GM12878 (cell line): ENCODE results near the gene IL3.

Experiments used
- BCL11A ChIP-seq: IDR thresholded peaks from 2 replicates; pipeline ENCODE4 v1.6.1; 2011; ENCODE audit warnings: low read depth, low read length
- EZH2 ChIP-seq: IDR thresholded peaks from 2 replicates; pipeline ENCODE4 v1.6.1; 2012; ENCODE audit warnings: low read depth, mild to moderate bottlenecking, control low read depth, inconsistent platforms, low read length, borderline replicate concordance; ENCODE audit not compliant: control insufficient read depth
- MAX ChIP-seq: IDR thresholded peaks from 2 replicates; pipeline ENCODE4 v1.6.1; 2012; ENCODE audit warnings: low read depth, low read length, improper control_type of control experiment
- POLR2A ChIP-seq: IDR thresholded peaks from 2 replicates; pipeline ENCODE4 v1.6.1; 2011; ENCODE audit warnings: low read depth, mild to moderate bottlenecking, low read length
- POLR2AphosphoS2 ChIP-seq: IDR thresholded peaks from 2 replicates; pipeline ENCODE4 v1.6.1; 2011; ENCODE audit warnings: low read depth, mild to moderate bottlenecking, low read length, improper control_type of control experiment, moderate library complexity
- PRDM15 ChIP-seq: fragments of 450-650 bp; formaldehyde crosslinking; IDR thresholded peaks from 2 replicates; pipeline ENCODE4 v1.4.0; 2020; ENCODE audit warnings: mild to moderate bottlenecking, moderate library complexity
- TF ChIP-seq, protein P1 (sequence below): fragments of 450-650 bp; IDR thresholded peaks from 2 replicates; pipeline ENCODE4 v1.6.1; 2017; ENCODE audit warnings: mild to moderate bottlenecking
- TF ChIP-seq, protein P2 (sequence below), 3 experiments: IDR thresholded peaks in 2 of 3; conservative IDR thresholded peaks in 1 of 3; 2 replicates each; pipeline ENCODE4 v1.5.1; 2011; ENCODE audit warnings: low read depth in 3 of 3, low read length in 3 of 3, mild to moderate bottlenecking in 3 of 3, control low read depth in 2 of 3, moderate library complexity in 2 of 3, inconsistent platforms in 1 of 3, mixed read lengths in 1 of 3; ENCODE audit not compliant: control insufficient read depth in 2 of 3, insufficient read depth in 1 of 3; ENCODE audit errors: extremely low read depth in 1 of 3

- TF ChIP-seq POLR2AphosphoS2 (no peak), EZH2 (no peak), BCL11A (no peak), PRDM15 (CRISPR knock-in tag) (no peak), POLR2A (no peak), MAX (no peak)
- TF ChIP-seq, protein P1, sequence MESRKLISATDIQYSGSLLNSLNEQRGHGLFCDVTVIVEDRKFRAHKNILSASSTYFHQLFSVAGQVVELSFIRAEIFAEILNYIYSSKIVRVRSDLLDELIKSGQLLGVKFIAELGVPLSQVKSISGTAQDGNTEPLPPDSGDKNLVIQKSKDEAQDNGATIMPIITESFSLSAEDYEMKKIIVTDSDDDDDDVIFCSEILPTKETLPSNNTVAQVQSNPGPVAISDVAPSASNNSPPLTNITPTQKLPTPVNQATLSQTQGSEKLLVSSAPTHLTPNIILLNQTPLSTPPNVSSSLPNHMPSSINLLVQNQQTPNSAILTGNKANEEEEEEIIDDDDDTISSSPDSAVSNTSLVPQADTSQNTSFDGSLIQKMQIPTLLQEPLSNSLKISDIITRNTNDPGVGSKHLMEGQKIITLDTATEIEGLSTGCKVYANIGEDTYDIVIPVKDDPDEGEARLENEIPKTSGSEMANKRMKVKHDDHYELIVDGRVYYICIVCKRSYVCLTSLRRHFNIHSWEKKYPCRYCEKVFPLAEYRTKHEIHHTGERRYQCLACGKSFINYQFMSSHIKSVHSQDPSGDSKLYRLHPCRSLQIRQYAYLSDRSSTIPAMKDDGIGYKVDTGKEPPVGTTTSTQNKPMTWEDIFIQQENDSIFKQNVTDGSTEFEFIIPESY, result no peak
- TF ChIP-seq, protein P2, sequence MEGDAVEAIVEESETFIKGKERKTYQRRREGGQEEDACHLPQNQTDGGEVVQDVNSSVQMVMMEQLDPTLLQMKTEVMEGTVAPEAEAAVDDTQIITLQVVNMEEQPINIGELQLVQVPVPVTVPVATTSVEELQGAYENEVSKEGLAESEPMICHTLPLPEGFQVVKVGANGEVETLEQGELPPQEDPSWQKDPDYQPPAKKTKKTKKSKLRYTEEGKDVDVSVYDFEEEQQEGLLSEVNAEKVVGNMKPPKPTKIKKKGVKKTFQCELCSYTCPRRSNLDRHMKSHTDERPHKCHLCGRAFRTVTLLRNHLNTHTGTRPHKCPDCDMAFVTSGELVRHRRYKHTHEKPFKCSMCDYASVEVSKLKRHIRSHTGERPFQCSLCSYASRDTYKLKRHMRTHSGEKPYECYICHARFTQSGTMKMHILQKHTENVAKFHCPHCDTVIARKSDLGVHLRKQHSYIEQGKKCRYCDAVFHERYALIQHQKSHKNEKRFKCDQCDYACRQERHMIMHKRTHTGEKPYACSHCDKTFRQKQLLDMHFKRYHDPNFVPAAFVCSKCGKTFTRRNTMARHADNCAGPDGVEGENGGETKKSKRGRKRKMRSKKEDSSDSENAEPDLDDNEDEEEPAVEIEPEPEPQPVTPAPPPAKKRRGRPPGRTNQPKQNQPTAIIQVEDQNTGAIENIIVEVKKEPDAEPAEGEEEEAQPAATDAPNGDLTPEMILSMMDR (IDR thresholded peaks at IDR 0.05 in 2 of 3, conservative IDR thresholded peaks at IDR 0.05 in 1 of 3; ENCODE audit: control insufficient read depth in 2 of 3, extremely low read depth in 1 of 3, insufficient read depth in 1 of 3, low read depth in 3 of 3, low read length in 3 of 3), result no peak
Measured at GRCh38 chr5:132109494-132110053, 49.1 kb downstream of the IL3 start.
